HEK293 (cell line): ENCODE measurements around the gene PDF.

ENCODE experiments used
- CTCF ChIA-PET: fragments of 350-600 bp; formaldehyde crosslinking; extraction: SDS; loops from one replicate; lab custom pipeline; 2021; ENCODE audit warnings: antibody characterized with exemption; lab: Yijun Ruan, JAX
- POLR2A ChIA-PET: fragments of 300-600 bp; formaldehyde crosslinking; extraction: SDS; loops from one replicate; lab custom pipeline; 2020; ENCODE audit warnings: antibody characterized with exemption, inconsistent platforms; lab: Yijun Ruan, JAX
- H3K27ac ChIP-seq: fragments of 200-500 bp; sonication (Bioruptor generic); 2 replicates; pipeline ENCODE4 v1.5.1; 2014; ENCODE audit warnings: low read depth, low read length, control low read depth, inconsistent platforms; ENCODE audit errors: extremely low read depth
- H3K36me3 ChIP-seq, 2 experiments: fragments of 200-500 bp in 1 of 2; sonication (Bioruptor generic) in 1 of 2; 1 replicate in 1 of 2; 2 replicates in 1 of 2; pipeline ENCODE4 v1.5.1; 2014 to 2017; ENCODE audit warnings: inconsistent platforms in 2 of 2, low read length in 2 of 2; ENCODE audit not compliant: control insufficient read depth in 2 of 2, insufficient read depth in 1 of 2
- H3K4me1 ChIP-seq: fragments of 200-500 bp; sonication (Bioruptor generic); 2 replicates; pipeline ENCODE4 v1.5.1; 2014; ENCODE audit warnings: mild to moderate bottlenecking, low read length, inconsistent platforms; ENCODE audit not compliant: control insufficient read depth, insufficient read depth
- H3K4me3 ChIP-seq: 2 replicates; pipeline ENCODE4 v1.5.1; 2011; ENCODE audit warnings: low read depth, mild to moderate bottlenecking, control low read depth, low read length, moderate library complexity
- H3K9me3 ChIP-seq: fragments of 200-500 bp; sonication (Bioruptor generic); 2 replicates; pipeline ENCODE4 v1.5.1; 2014; ENCODE audit warnings: low read depth, low read length, inconsistent platforms; ENCODE audit not compliant: control insufficient read depth, insufficient read depth
- AEBP2 ChIP-seq: fragments of 450-650 bp; formaldehyde crosslinking; IDR thresholded peaks from 2 replicates; pipeline ENCODE4 v1.5.1; 2016; ENCODE audit warnings: missing biosample characterization, missing genetic modification characterization, borderline replicate concordance
- BCL11A ChIP-seq: fragments of 450-650 bp; formaldehyde crosslinking; IDR thresholded peaks from 2 replicates; pipeline ENCODE4 v1.5.1; 2016; ENCODE audit warnings: low read depth, missing biosample characterization, missing genetic modification characterization
- FEZF1 ChIP-seq: fragments of 450-650 bp; formaldehyde crosslinking; IDR thresholded peaks from 2 replicates; pipeline ENCODE4 v1.5.1; 2016; ENCODE audit warnings: missing biosample characterization, missing genetic modification characterization
- KLF1 ChIP-seq: fragments of 450-650 bp; formaldehyde crosslinking; IDR thresholded peaks from 2 replicates; pipeline ENCODE4 v1.5.1; 2016; ENCODE audit warnings: missing biosample characterization, missing genetic modification characterization
- KLF16 ChIP-seq: fragments of 450-650 bp; formaldehyde crosslinking; IDR thresholded peaks from 2 replicates; pipeline ENCODE4 v1.5.1; 2017; ENCODE audit warnings: missing biosample characterization, missing genetic modification characterization
- KLF8 ChIP-seq: fragments of 450-650 bp; formaldehyde crosslinking; IDR thresholded peaks from 2 replicates; pipeline ENCODE4 v1.5.1; 2016; ENCODE audit warnings: missing biosample characterization, missing genetic modification characterization
- MYNN ChIP-seq: fragments of 450-650 bp; formaldehyde crosslinking; IDR thresholded peaks from 2 replicates; pipeline ENCODE4 v1.5.1; 2016; ENCODE audit warnings: missing biosample characterization, missing genetic modification characterization, borderline replicate concordance
- OSR2 ChIP-seq: fragments of 450-650 bp; formaldehyde crosslinking; IDR thresholded peaks from 2 replicates; pipeline ENCODE4 v1.5.1; 2016; ENCODE audit warnings: missing biosample characterization, missing genetic modification characterization
- REPIN1 ChIP-seq: fragments of 450-650 bp; formaldehyde crosslinking; IDR thresholded peaks from 2 replicates; pipeline ENCODE4 v1.5.1; 2017; ENCODE audit warnings: missing biosample characterization, missing genetic modification characterization, low read depth
- SCRT1 ChIP-seq: fragments of 450-650 bp; formaldehyde crosslinking; IDR thresholded peaks from 2 replicates; pipeline ENCODE4 v1.5.1; 2016; ENCODE audit warnings: missing biosample characterization, missing genetic modification characterization, borderline replicate concordance
- SETDB1 ChIP-seq: IDR thresholded peaks from one replicate; pipeline ENCODE4 v1.6.1; 2017; ENCODE audit warnings: mild to moderate bottlenecking, low read length, moderate library complexity, mixed read lengths; ENCODE audit not compliant: insufficient read length
- SP2 ChIP-seq: fragments of 450-650 bp; formaldehyde crosslinking; IDR thresholded peaks from 2 replicates; pipeline ENCODE4 v1.5.1; 2016; ENCODE audit warnings: missing biosample characterization, missing genetic modification characterization
- SP3 ChIP-seq: fragments of 450-650 bp; formaldehyde crosslinking; IDR thresholded peaks from 2 replicates; pipeline ENCODE4 v1.5.1; 2016; ENCODE audit warnings: missing biosample characterization, missing genetic modification characterization
- ZBTB20 ChIP-seq: fragments of 450-650 bp; formaldehyde crosslinking; IDR thresholded peaks from 2 replicates; pipeline ENCODE4 v1.5.1; 2016; ENCODE audit warnings: missing biosample characterization, missing genetic modification characterization
- ZBTB49 ChIP-seq: fragments of 450-650 bp; formaldehyde crosslinking; IDR thresholded peaks from 2 replicates; pipeline ENCODE4 v1.5.1; 2016; ENCODE audit warnings: missing biosample characterization, missing genetic modification characterization, low read depth
- ZBTB6 ChIP-seq: fragments of 450-650 bp; formaldehyde crosslinking; IDR thresholded peaks from 2 replicates; pipeline ENCODE4 v1.5.1; 2017; ENCODE audit warnings: missing biosample characterization, missing genetic modification characterization
- ZBTB8A ChIP-seq: fragments of 450-650 bp; formaldehyde crosslinking; IDR thresholded peaks from 2 replicates; pipeline ENCODE4 v1.5.1; 2016; ENCODE audit warnings: missing biosample characterization, missing genetic modification characterization
- ZEB2 ChIP-seq: fragments of 450-650 bp; formaldehyde crosslinking; IDR thresholded peaks from 2 replicates; pipeline ENCODE4 v1.5.1; 2016; ENCODE audit warnings: missing biosample characterization, missing genetic modification characterization
- ZNF10 ChIP-seq: fragments of 450-650 bp; formaldehyde crosslinking; IDR thresholded peaks from 2 replicates; pipeline ENCODE4 v1.5.1; 2017; ENCODE audit warnings: missing biosample characterization, missing genetic modification characterization
- ZNF138 ChIP-seq: fragments of 450-650 bp; formaldehyde crosslinking; IDR thresholded peaks from 2 replicates; pipeline ENCODE4 v1.5.1; 2016; ENCODE audit warnings: missing biosample characterization, missing genetic modification characterization, borderline replicate concordance
- ZNF24 ChIP-seq: fragments of 450-650 bp; formaldehyde crosslinking; IDR thresholded peaks from 2 replicates; pipeline ENCODE4 v1.5.1; 2016; ENCODE audit warnings: missing biosample characterization, missing genetic modification characterization
- ZNF311 ChIP-seq: fragments of 450-650 bp; formaldehyde crosslinking; IDR thresholded peaks from 2 replicates; pipeline ENCODE4 v1.5.1; 2017; ENCODE audit warnings: missing biosample characterization, missing genetic modification characterization, borderline replicate concordance
- ZNF350 ChIP-seq: fragments of 450-650 bp; formaldehyde crosslinking; IDR thresholded peaks from 2 replicates; pipeline ENCODE4 v1.5.0; 2017; ENCODE audit warnings: missing biosample characterization, mild to moderate bottlenecking, missing genetic modification characterization
- ZNF362 ChIP-seq: fragments of 450-650 bp; formaldehyde crosslinking; IDR thresholded peaks from 2 replicates; pipeline ENCODE4 v1.5.1; 2016; ENCODE audit warnings: missing biosample characterization, missing genetic modification characterization
- ZNF501 ChIP-seq: fragments of 450-650 bp; formaldehyde crosslinking; IDR thresholded peaks from 2 replicates; pipeline ENCODE4 v1.5.1; 2016; ENCODE audit warnings: missing biosample characterization, missing genetic modification characterization
- ZNF521 ChIP-seq: fragments of 450-650 bp; formaldehyde crosslinking; IDR thresholded peaks from 2 replicates; pipeline ENCODE4 v1.5.1; 2017; ENCODE audit warnings: missing biosample characterization, mild to moderate bottlenecking, missing genetic modification characterization
- ZNF600 ChIP-seq: fragments of 450-650 bp; formaldehyde crosslinking; IDR thresholded peaks from 2 replicates; pipeline ENCODE4 v1.5.1; 2016; ENCODE audit warnings: missing biosample characterization, missing genetic modification characterization
- ZNF624 ChIP-seq: fragments of 450-650 bp; formaldehyde crosslinking; IDR thresholded peaks from 2 replicates; pipeline ENCODE4 v1.5.1; 2017; ENCODE audit warnings: missing biosample characterization, missing genetic modification characterization
- ZNF626 ChIP-seq: fragments of 450-650 bp; sonication (Bioruptor Pico); formaldehyde crosslinking; IDR thresholded peaks from 2 replicates; pipeline ENCODE4 v1.5.1; 2018; ENCODE audit warnings: missing biosample characterization, missing genetic modification characterization, inconsistent platforms
- ZNF629 ChIP-seq: fragments of 450-650 bp; formaldehyde crosslinking; IDR thresholded peaks from 2 replicates; pipeline ENCODE4 v1.5.1; 2017; ENCODE audit warnings: missing biosample characterization, missing genetic modification characterization
- ZNF677 ChIP-seq: fragments of 450-650 bp; IDR thresholded peaks from 2 replicates; pipeline ENCODE4 v1.5.0; 2018; ENCODE audit warnings: missing biosample characterization, mild to moderate bottlenecking, missing genetic modification characterization, moderate library complexity
- ZNF747 ChIP-seq: fragments of 450-650 bp; formaldehyde crosslinking; IDR thresholded peaks from 2 replicates; pipeline ENCODE4 v1.5.1; 2016; ENCODE audit warnings: missing biosample characterization, missing genetic modification characterization
- ZNF830 ChIP-seq: fragments of 450-650 bp; IDR thresholded peaks from 2 replicates; pipeline ENCODE4 v1.5.0; 2018; ENCODE audit warnings: missing biosample characterization, missing genetic modification characterization, low read depth, mild to moderate bottlenecking, moderate library complexity
- ZNF843 ChIP-seq: fragments of 450-650 bp; formaldehyde crosslinking; IDR thresholded peaks from 2 replicates; pipeline ENCODE4 v1.5.1; 2016; ENCODE audit warnings: missing biosample characterization, missing genetic modification characterization

The PDF gene

GRCh38 chr16:69311533-69312387, 18.6 kb downstream of the PDF start:
- POLR2A ChIA-PET: interaction anchor here (0.6 to 1.4 kb wide), 4 partner anchors 12 to 206 kb away, joined by 3 to 4 read pairs (median 3); partner anchors contain the start of gene HAS3
- Histone ChIP-seq H3K4me1 (no peaks in the 10 kb centered on the region), H3K27ac (peak overlapping the region; percentile 93), H3K9me3 (no peaks in the 10 kb centered on the region), H3K4me3 (peak overlapping the region; percentile 82), H3K36me3 (peaks cover 14 to 41% of the 10 kb centered on the region in 2 experiments; a peak in 2 of 3 replicates)
- CTCF ChIA-PET: interaction anchor here (0.7 to 1.3 kb wide), 8 partner anchors 15 to 790 kb away, joined by 3 to 6 read pairs (median 3); partner anchors contain the start of genes NIP7 and PDF
- TF ChIP-seq SETDB1 (no peak), ZNF10 (tag by site-specific recombination) (no peak), ZNF138 (tag by site-specific recombination) (no peak), FEZF1 (tag by site-specific recombination) (no peak), ZNF624 (no peak), ZNF350 (tag by site-specific recombination) (no peak), ZNF677 (no peak), KLF1 (tag by site-specific recombination) (no peak), SCRT1 (tag by site-specific recombination) (no peak), OSR2 (no peak), BCL11A (tag by site-specific recombination) (no peak), ZBTB6 (tag by site-specific recombination) (no peak), KLF8 (tag by site-specific recombination) (0 out of 2 replicates have a peak, but pooled peaks have one; percentile 20), ZNF521 (no peak), ZNF629 (tag by site-specific recombination) (no peak), KLF16 (tag by site-specific recombination) (no peak), MYNN (tag by site-specific recombination) (no peak), ZNF24 (tag by site-specific recombination) (peak; percentile 88), SP2 (peak; percentile 49), ZNF843 (no peak), ZNF600 (tag by site-specific recombination) (no peak), ZBTB20 (peak; percentile 97), AEBP2 (no peak), ZNF362 (no peak), ZBTB8A (tag by site-specific recombination) (no peak), ZEB2 (tag by site-specific recombination) (peak; percentile 32; the same call in 1 of the 2 replicates), ZNF501 (tag by site-specific recombination) (no peak), REPIN1 (tag by site-specific recombination) (no peak), ZNF311 (no peak), SP3 (tag by site-specific recombination) (0 out of 2 replicates have a peak, but pooled peaks have one; percentile 8), ZNF830 (no peak), ZNF626 (tag by site-specific recombination) (no peak), ZBTB49 (tag by site-specific recombination) (no peak), ZNF747 (no peak)
